GM12874 (cell line): Measurements from ENCODE around the gene TADA2A.

Experiments used
- TF ChIP-seq, protein P1 (sequence below): IDR thresholded peaks from 2 replicates; pipeline ENCODE4 v1.5.1; 2011; ENCODE audit warnings: low read depth, mild to moderate bottlenecking, control low read depth, low read length, moderate library complexity; ENCODE audit not compliant: insufficient read depth

The TADA2A gene

DNA sequence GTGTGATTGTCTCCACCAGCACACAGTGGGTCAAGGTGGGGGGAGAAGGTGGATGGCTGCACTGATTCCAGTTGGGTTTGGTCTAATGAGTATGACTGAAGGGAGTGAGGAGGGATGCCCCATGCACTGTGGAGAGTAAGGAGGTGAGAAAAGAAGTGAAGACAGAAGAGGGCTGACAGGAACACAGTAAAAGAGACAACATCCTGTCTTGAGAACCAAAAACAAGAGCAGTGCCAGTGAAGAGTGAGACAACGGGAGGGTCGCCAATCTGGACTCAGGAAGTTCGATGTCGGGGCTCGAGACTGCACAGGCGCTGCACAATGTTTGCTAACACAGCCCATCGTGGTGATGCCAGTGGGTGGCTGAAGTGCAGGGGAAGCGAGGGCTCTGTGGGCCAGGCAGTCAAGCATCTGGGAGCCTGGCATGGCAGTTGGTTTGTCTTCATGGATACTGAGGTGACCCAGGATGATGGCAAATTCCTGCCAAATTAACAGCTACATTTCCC lies 117.1 kb downstream of the TADA2A start:
- TF ChIP-seq, protein P1, sequence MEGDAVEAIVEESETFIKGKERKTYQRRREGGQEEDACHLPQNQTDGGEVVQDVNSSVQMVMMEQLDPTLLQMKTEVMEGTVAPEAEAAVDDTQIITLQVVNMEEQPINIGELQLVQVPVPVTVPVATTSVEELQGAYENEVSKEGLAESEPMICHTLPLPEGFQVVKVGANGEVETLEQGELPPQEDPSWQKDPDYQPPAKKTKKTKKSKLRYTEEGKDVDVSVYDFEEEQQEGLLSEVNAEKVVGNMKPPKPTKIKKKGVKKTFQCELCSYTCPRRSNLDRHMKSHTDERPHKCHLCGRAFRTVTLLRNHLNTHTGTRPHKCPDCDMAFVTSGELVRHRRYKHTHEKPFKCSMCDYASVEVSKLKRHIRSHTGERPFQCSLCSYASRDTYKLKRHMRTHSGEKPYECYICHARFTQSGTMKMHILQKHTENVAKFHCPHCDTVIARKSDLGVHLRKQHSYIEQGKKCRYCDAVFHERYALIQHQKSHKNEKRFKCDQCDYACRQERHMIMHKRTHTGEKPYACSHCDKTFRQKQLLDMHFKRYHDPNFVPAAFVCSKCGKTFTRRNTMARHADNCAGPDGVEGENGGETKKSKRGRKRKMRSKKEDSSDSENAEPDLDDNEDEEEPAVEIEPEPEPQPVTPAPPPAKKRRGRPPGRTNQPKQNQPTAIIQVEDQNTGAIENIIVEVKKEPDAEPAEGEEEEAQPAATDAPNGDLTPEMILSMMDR = no peak

- TF ChIP-seq, protein P1 = peak; percentile 55
Observed at GRCh38 chr17:37527249-37527851, 120.7 kb downstream of the TADA2A start.
